SK-N-SH (cell line): ENCODE measurements around the gene RPL21. TPM values are rescaled to one million over a fixed set of nuclear protein-coding genes. Genes with fewer than 3 reads are reported as not detected.

Source experiments
- CTCF ChIA-PET: fragments of 300-600, 350-600 bp; formaldehyde crosslinking; extraction: SDS; loops from one replicate; lab custom pipeline; 2021; lab: Yijun Ruan, JAX
- POLR2A ChIA-PET: fragments of 350-600 bp; sonication (Branson Sonifier 250); formaldehyde crosslinking; extraction: SDS; loops from one replicate; lab custom pipeline; 2020; ENCODE audit warnings: antibody characterized with exemption, inconsistent platforms; lab: Yijun Ruan, JAX
- DNase-seq: peaks from one replicate; pipeline ENCODE4 v3.0.0; 2012
- H2AFZ ChIP-seq: fragments of 200-600 bp; sonication (generic); 2 replicates; pipeline ENCODE4 v1.8.1; 2016; ENCODE audit warnings: antibody characterized with exemption, mild to moderate bottlenecking, low read depth
- H3F3A ChIP-seq: fragments of 200-600 bp; sonication (generic); replicated peaks from 2 replicates; pipeline ENCODE3; 2016; ENCODE audit warnings: antibody characterized with exemption, mild to moderate bottlenecking; ENCODE audit not compliant: insufficient read depth
- H3K27ac ChIP-seq, 2 experiments: fragments of 200-500 bp in 1 of 2; fragments of 200-600 bp in 1 of 2; sonication (Bioruptor generic) in 1 of 2; sonication (generic), shearing (Covaris generic) in 1 of 2; 2 replicates each; pipeline versions ENCODE4 v1.5.1 to v1.6.1; 2014 to 2016; ENCODE audit warnings: low read depth in 2 of 2, inconsistent platforms in 1 of 2, low read length in 1 of 2, mild to moderate bottlenecking in 1 of 2, mixed read lengths in 1 of 2
- H3K27me3 ChIP-seq: fragments of 200-600 bp; sonication (generic), shearing (Covaris generic); 2 replicates; pipeline ENCODE4 v1.6.1; 2016; ENCODE audit warnings: mixed run types; ENCODE audit not compliant: insufficient read depth
- H3K36me3 ChIP-seq, 2 experiments: fragments of 200-500 bp in 1 of 2; fragments of 200-600 bp in 1 of 2; sonication (Bioruptor generic) in 1 of 2; sonication (generic) in 1 of 2; replicated peaks in 1 of 2; 2 replicates each; pipeline versions ENCODE3 to v1.5.1; 2014 to 2016; ENCODE audit warnings: low read length in 1 of 2, mild to moderate bottlenecking in 1 of 2; ENCODE audit not compliant: insufficient read depth in 2 of 2, control insufficient read depth in 1 of 2
- H3K4me1 ChIP-seq, 2 experiments: fragments of 200-500 bp in 1 of 2; fragments of 200-600 bp in 1 of 2; sonication (Bioruptor generic) in 1 of 2; sonication (generic), shearing (Covaris generic) in 1 of 2; 2 replicates each; pipeline versions ENCODE4 v1.5.1 to v1.6.1; 2014 to 2016; ENCODE audit warnings: low read depth in 1 of 2, low read length in 1 of 2, mixed run types in 1 of 2; ENCODE audit not compliant: insufficient read depth in 2 of 2, control insufficient read depth in 1 of 2
- H3K4me2 ChIP-seq: fragments of 200-600 bp; sonication (generic), shearing (Covaris generic); 2 replicates; pipeline ENCODE4 v1.6.1; 2017; ENCODE audit warnings: mixed run types
- H3K4me3 ChIP-seq, 2 experiments: fragments of 200-500 bp in 1 of 2; fragments of 200-600 bp in 1 of 2; sonication (Bioruptor generic) in 1 of 2; sonication (generic), shearing (Covaris generic) in 1 of 2; 2 replicates each; pipeline versions ENCODE4 v1.5.1 to v1.8.1; 2014 to 2016; ENCODE audit warnings: low read depth in 2 of 2, inconsistent platforms in 1 of 2, low read length in 1 of 2, mild to moderate bottlenecking in 1 of 2, mixed read lengths in 1 of 2, moderate library complexity in 1 of 2
- H3K79me2 ChIP-seq: fragments of 200-600 bp; sonication (generic); 2 replicates; pipeline ENCODE4 v1.8.1; 2017; ENCODE audit warnings: mild to moderate bottlenecking; ENCODE audit not compliant: insufficient read depth
- H3K9ac ChIP-seq: fragments of 200-600 bp; sonication (generic); 2 replicates; pipeline ENCODE4 v1.6.1; 2017; ENCODE audit warnings: mixed run types
- H3K9me2 ChIP-seq: fragments of 200-600 bp; sonication (generic); 2 replicates; pipeline ENCODE4 v1.6.1; 2017; ENCODE audit warnings: mixed run types
- H3K9me3 ChIP-seq: fragments of 200-600 bp; sonication (generic); 2 replicates; pipeline ENCODE4 v1.6.1; 2017; ENCODE audit warnings: mixed run types, mild to moderate bottlenecking, moderate library complexity
- H4K20me1 ChIP-seq: fragments of 200-600 bp; sonication (generic); 2 replicates; pipeline ENCODE4 v1.6.1; 2017; ENCODE audit warnings: mild to moderate bottlenecking, mixed run types; ENCODE audit not compliant: insufficient read depth
- CHD2 ChIP-seq: fragments of 150-350 bp; IDR thresholded peaks from 2 replicates; pipeline ENCODE4 v1.6.1; 2018; ENCODE audit warnings: low read length; ENCODE audit not compliant: partially characterized antibody
- ELF1 ChIP-seq: IDR thresholded peaks from 2 replicates; pipeline ENCODE4 v1.4.0; 2012
- EZH2phosphoT487 ChIP-seq: fragments of 200-600 bp; sonication (generic); IDR thresholded peaks from 2 replicates; pipeline ENCODE4 v1.6.1; 2017; ENCODE audit warnings: low read depth, mixed run types, mild to moderate bottlenecking, antibody characterized with exemption, moderate library complexity, borderline replicate concordance
- FOSL2 ChIP-seq: IDR thresholded peaks from 2 replicates; pipeline ENCODE4 v1.4.0; 2012; ENCODE audit warnings: low read depth, mild to moderate bottlenecking, moderate library complexity, borderline replicate concordance
- JUND ChIP-seq: IDR thresholded peaks from 2 replicates; pipeline ENCODE4 v1.4.0; 2012
- MAX ChIP-seq: IDR thresholded peaks from 2 replicates; pipeline ENCODE4 v1.4.0; 2012; ENCODE audit warnings: low read depth
- MXI1 ChIP-seq: IDR thresholded peaks from 2 replicates; pipeline ENCODE4 v1.6.1; 2012; ENCODE audit warnings: mild to moderate bottlenecking, low read depth, low read length, improper control_type of control experiment
- POLR2AphosphoS5 ChIP-seq: IDR thresholded peaks from 2 replicates; pipeline ENCODE4 v1.6.1; 2012; ENCODE audit warnings: low read depth, low read length
- TAF1 ChIP-seq: IDR thresholded peaks from 2 replicates; pipeline ENCODE4 v1.6.1; 2012; ENCODE audit warnings: low read depth, mild to moderate bottlenecking, low read length, moderate library complexity, borderline replicate concordance
- USF1 ChIP-seq: IDR thresholded peaks from 2 replicates; pipeline ENCODE4 v1.4.0; 2012; ENCODE audit warnings: low read depth, borderline replicate concordance
- WGBS: methylation state at CpG from one replicate; pipeline ENCODE4 v1.1.6; 2017; ENCODE audit warnings: low lambda C conversion rate; 5-methylcytosine and 5-hydroxymethylcytosine counted together
- polyA plus RNA-seq, 3 experiments: library from polyadenylated mRNA; depleted of rRNA; stranded (reverse); fragments of >200 nt; gene quantifications; 2 replicates each; pipeline ENCODE4 v1.2.3, GENCODE V29; 2012
- TF ChIP-seq, protein P1 (sequence below): IDR thresholded peaks from 2 replicates; pipeline ENCODE4 v1.4.0; 2012; ENCODE audit warnings: low read depth, borderline replicate concordance
- TF ChIP-seq, protein P2 (sequence below): IDR thresholded peaks from 2 replicates; pipeline ENCODE4 v1.6.1; 2012; ENCODE audit warnings: mild to moderate bottlenecking, low read depth, low read length, moderate library complexity

Gene RPL21
- polyA plus RNA-seq, 1 of the 3 experiments (the other 2 are of a cell fraction): 1,261 TPM

DNA sequence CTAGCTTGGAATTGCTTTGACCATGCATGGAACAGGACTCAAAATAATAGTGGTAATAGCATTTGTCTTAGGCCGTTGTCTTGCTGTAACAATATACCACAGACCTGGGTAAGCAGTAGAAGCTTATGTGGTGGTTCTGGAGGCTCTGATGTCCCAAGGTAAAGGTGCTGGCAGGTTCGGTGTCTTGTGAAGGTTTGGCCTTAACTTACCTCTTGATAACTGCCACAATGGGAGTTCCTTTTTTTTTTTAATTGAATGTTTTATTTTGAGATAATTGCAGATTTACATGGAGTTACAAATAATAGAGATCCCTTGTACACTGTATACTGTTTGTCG, 5.8 kb downstream of the RPL21 start:
- 81% methylated on average over 3 of the region's 3 CpGs for WGBS
- H3K9me2 ChIP-seq: no peaks in the 10 kb centered on the region
- H2AFZ ChIP-seq: no peak overlapping the region
- peaks cover 72% of the 10 kb centered on the region for H3K79me2 ChIP-seq
- no peak overlapping the region for H3K27ac ChIP-seq
- peaks cover 71 to 73% of the 10 kb centered on the region in 2 experiments for H3K36me3 ChIP-seq
- H3K9me3 ChIP-seq: no peaks in the 10 kb centered on the region
- ChIA-PET CTCF (interaction anchor here (1.0 to 1.6 kb wide), 3 partner anchors 27 to 272 kb away, joined by 3 to 6 read pairs (median 3); no protein-coding TSS in a partner anchor), POLR2A (no interaction called here)
- H3K4me1 ChIP-seq: peaks cover 0 to 7% of the 10 kb centered on the region in 2 experiments; a peak in 1 of 4 replicates
- H4K20me1 ChIP-seq: peaks cover 55% of the 10 kb centered on the region
- peaks cover 36% of the 10 kb centered on the region for H3F3A ChIP-seq
- H3K27me3 ChIP-seq: no peaks in the 10 kb centered on the region
- TF ChIP-seq, protein P1, sequence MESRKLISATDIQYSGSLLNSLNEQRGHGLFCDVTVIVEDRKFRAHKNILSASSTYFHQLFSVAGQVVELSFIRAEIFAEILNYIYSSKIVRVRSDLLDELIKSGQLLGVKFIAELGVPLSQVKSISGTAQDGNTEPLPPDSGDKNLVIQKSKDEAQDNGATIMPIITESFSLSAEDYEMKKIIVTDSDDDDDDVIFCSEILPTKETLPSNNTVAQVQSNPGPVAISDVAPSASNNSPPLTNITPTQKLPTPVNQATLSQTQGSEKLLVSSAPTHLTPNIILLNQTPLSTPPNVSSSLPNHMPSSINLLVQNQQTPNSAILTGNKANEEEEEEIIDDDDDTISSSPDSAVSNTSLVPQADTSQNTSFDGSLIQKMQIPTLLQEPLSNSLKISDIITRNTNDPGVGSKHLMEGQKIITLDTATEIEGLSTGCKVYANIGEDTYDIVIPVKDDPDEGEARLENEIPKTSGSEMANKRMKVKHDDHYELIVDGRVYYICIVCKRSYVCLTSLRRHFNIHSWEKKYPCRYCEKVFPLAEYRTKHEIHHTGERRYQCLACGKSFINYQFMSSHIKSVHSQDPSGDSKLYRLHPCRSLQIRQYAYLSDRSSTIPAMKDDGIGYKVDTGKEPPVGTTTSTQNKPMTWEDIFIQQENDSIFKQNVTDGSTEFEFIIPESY: no peak
- TF ChIP-seq POLR2AphosphoS5: 0 out of 2 replicates have a peak, but pooled peaks have one; percentile 10
- DNase-seq: no peak
- no peak overlapping the region for H3K9ac ChIP-seq
- H3K4me3 ChIP-seq: no peak overlapping the region
- H3K4me2 ChIP-seq: no peak overlapping the region

- no peak overlapping the region for H3K27ac ChIP-seq
- no peak overlapping the region for H3K4me2 ChIP-seq
- 93% methylated on average over 11 of the region's 11 CpGs for WGBS
- no peak overlapping the region for H3K4me3 ChIP-seq
- H3K4me1 ChIP-seq: peaks cover 0 to 7% of the 10 kb centered on the region in 2 experiments; a peak in 1 of 4 replicates
- CTCF ChIA-PET: interaction anchor here (1.0 to 1.6 kb wide), 3 partner anchors 26 to 272 kb away, joined by 3 to 6 read pairs (median 3); no protein-coding TSS in a partner anchor
- H3K79me2 ChIP-seq: peaks cover 66% of the 10 kb centered on the region
- POLR2A ChIA-PET: no interaction called here
- peaks cover 41% of the 10 kb centered on the region for H3F3A ChIP-seq
- H3K36me3 ChIP-seq: peaks cover 71 to 73% of the 10 kb centered on the region in 2 experiments
- no peaks in the 10 kb centered on the region for H3K27me3 ChIP-seq
- H3K9ac ChIP-seq: no peak overlapping the region
- DNase-seq: no peak
- TF ChIP-seq POLR2AphosphoS5 (peak; percentile 37), MXI1 (no peak), EZH2phosphoT487 (no peak)
- H3K9me2 ChIP-seq: no peaks in the 10 kb centered on the region
- peaks cover 54% of the 10 kb centered on the region for H4K20me1 ChIP-seq
- H3K9me3 ChIP-seq: no peaks in the 10 kb centered on the region
- H2AFZ ChIP-seq: no peak overlapping the region
Observed at GRCh38 chr13:27257648-27258253, 6.4 kb downstream of the RPL21 start.

DNA sequence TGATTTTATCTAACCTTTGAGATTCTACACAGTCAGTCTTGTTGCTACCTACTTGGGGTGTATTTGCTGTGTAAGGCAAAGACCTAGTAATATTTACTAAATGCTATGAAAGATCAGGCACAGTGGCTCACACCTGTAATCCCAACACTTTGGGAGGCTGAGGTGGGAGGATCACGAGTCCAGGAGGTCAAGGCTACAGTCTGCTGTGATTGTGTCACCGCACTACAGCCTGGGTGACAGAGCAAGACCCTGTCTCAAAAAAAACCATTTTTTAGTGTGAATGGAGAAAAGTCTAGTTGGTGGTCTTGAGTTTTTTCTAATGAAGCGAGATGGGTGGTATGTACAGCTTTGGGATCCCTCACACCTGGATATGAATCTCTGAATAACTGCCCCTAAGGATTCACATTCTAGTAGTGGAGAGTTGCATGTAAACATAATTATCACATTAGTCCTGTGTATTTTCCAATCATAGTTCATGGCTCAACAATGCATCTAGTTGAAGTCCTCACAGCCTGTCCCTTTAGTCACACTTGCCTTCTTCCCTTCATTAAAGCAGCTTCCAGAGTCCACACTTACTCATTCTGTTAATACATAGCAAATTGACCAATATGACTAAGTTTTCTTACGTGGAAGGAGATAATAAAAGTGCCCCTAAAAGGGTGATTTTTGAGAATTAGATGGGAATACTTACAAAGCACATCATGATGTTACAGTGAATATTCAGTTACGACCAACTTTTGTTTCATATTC, 7.5 kb downstream of the RPL21 start:
- CTCF ChIA-PET: interaction anchor here (1.0 to 1.1 kb wide), 3 partner anchors 9 to 100 kb away, joined by 3 to 4 read pairs (median 3); partner anchors contain the start of gene RASL11A
- H3K9me3 ChIP-seq: no peaks in the 10 kb centered on the region
- H3K4me2 ChIP-seq: no peak overlapping the region
- no peak overlapping the region for H3K4me3 ChIP-seq
- peaks cover 61 to 69% of the 10 kb centered on the region in 2 experiments for H3K36me3 ChIP-seq
- no peak for DNase-seq
- H3K79me2 ChIP-seq: peaks cover 55% of the 10 kb centered on the region
- no peaks in the 10 kb centered on the region for H3K9me2 ChIP-seq
- peaks cover 3 to 5% of the 10 kb centered on the region in 2 experiments; a peak in 2 of 4 replicates for H3K4me1 ChIP-seq
- peaks cover 48% of the 10 kb centered on the region for H3F3A ChIP-seq
- H2AFZ ChIP-seq: no peak overlapping the region
- H3K27ac ChIP-seq: peak overlapping the region in 1 of 2 experiments; percentile 4; a peak in 1 of 4 replicates
- no peaks in the 10 kb centered on the region for H3K27me3 ChIP-seq
- POLR2A ChIA-PET: no interaction called here
- WGBS: 98% methylated on average over 5 of the region's 5 CpGs
- peaks cover 44% of the 10 kb centered on the region for H4K20me1 ChIP-seq
- no peak overlapping the region for H3K9ac ChIP-seq
- TF ChIP-seq TAF1 (no peak), CHD2 (no peak), FOSL2 (no peak), ELF1 (no peak), JUND (no peak), MAX (no peak), USF1 (no peak)
- TF ChIP-seq, protein P2, sequence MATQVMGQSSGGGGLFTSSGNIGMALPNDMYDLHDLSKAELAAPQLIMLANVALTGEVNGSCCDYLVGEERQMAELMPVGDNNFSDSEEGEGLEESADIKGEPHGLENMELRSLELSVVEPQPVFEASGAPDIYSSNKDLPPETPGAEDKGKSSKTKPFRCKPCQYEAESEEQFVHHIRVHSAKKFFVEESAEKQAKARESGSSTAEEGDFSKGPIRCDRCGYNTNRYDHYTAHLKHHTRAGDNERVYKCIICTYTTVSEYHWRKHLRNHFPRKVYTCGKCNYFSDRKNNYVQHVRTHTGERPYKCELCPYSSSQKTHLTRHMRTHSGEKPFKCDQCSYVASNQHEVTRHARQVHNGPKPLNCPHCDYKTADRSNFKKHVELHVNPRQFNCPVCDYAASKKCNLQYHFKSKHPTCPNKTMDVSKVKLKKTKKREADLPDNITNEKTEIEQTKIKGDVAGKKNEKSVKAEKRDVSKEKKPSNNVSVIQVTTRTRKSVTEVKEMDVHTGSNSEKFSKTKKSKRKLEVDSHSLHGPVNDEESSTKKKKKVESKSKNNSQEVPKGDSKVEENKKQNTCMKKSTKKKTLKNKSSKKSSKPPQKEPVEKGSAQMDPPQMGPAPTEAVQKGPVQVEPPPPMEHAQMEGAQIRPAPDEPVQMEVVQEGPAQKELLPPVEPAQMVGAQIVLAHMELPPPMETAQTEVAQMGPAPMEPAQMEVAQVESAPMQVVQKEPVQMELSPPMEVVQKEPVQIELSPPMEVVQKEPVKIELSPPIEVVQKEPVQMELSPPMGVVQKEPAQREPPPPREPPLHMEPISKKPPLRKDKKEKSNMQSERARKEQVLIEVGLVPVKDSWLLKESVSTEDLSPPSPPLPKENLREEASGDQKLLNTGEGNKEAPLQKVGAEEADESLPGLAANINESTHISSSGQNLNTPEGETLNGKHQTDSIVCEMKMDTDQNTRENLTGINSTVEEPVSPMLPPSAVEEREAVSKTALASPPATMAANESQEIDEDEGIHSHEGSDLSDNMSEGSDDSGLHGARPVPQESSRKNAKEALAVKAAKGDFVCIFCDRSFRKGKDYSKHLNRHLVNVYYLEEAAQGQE: no peak
